WTC11 (cell line): ENCODE measurements around the gene PICALM. TPM values are rescaled to one million over a fixed set of nuclear protein-coding genes. Genes with fewer than 3 reads are reported as not detected.
A peak's percentile ranks its signal among the peaks of the same experiment; 100 is the strongest.
"Not testable (repeated sequence)": the region's sequence is repeated elsewhere in the genome, so short reads cannot be mapped to it uniquely, and the experiment has no call there.

Experiments used
- ATAC-seq: fragments of 200-7000 bp; cut with Tn5 transposase; 2 replicates; pipeline ENCODE4 v1.10.0; 2021; ENCODE audit warnings: mild to moderate bottlenecking, moderate library complexity
- CTCF ChIA-PET: fragments of 300-600 bp; sonication (Branson Sonifier 250); formaldehyde crosslinking; loops from one replicate; lab custom pipeline; 2021; ENCODE audit warnings: antibody characterized with exemption; lab: Charles Lee
- POLR2A ChIA-PET: fragments of 350-600 bp; sonication (Branson Sonifier 250); formaldehyde crosslinking; loops from one replicate; lab custom pipeline; 2021; ENCODE audit warnings: antibody characterized with exemption; lab: Charles Lee
- DNase-seq: peaks from one replicate; pipeline ENCODE4 v3.0.0; 2021; ENCODE audit warnings: low spot score
- H3K27ac Mint-ChIP-seq: 2 replicates; pipeline ENCODE4 v1.8.0; 2021; ENCODE audit warnings: mixed read lengths
- H3K27me3 Mint-ChIP-seq: 2 replicates; pipeline ENCODE4 v1.8.0; 2021; ENCODE audit warnings: low read depth, mild to moderate bottlenecking, moderate library complexity, mixed read lengths
- H3K36me3 Mint-ChIP-seq: 2 replicates; pipeline ENCODE4 v1.8.0; 2021; ENCODE audit warnings: mixed read lengths
- H3K4me1 Mint-ChIP-seq: 2 replicates; pipeline ENCODE4 v1.8.0; 2022; ENCODE audit warnings: mixed read lengths
- H3K4me3 Mint-ChIP-seq: 2 replicates; pipeline ENCODE4 v1.8.0; 2021; ENCODE audit warnings: mild to moderate bottlenecking, moderate library complexity, mixed read lengths
- H3K9me3 Mint-ChIP-seq: 2 replicates; pipeline ENCODE4 v1.8.0; 2021; ENCODE audit warnings: mixed read lengths
- ARID4B ChIP-seq: sonication (generic); formaldehyde crosslinking; IDR thresholded peaks from 2 replicates; pipeline ENCODE4 v1.8.0; 2023; ENCODE audit warnings: missing genetic modification reagents, mild to moderate bottlenecking, borderline replicate concordance
- ATF3 ChIP-seq: sonication (generic); formaldehyde crosslinking; conservative IDR thresholded peaks from 2 replicates; pipeline ENCODE4 v1.8.1; 2022; ENCODE audit warnings: mild to moderate bottlenecking, missing genetic modification reagents
- CBFB ChIP-seq: sonication (generic); formaldehyde crosslinking; IDR thresholded peaks from 2 replicates; pipeline ENCODE4 v1.8.1; 2022; ENCODE audit warnings: mild to moderate bottlenecking, low read depth, missing genetic modification reagents
- FOXJ3 ChIP-seq: sonication (generic); formaldehyde crosslinking; IDR thresholded peaks from 2 replicates; pipeline ENCODE4 v1.9.0; 2021; ENCODE audit warnings: missing genetic modification reagents, mild to moderate bottlenecking, borderline replicate concordance
- HMGA2 ChIP-seq: fragments of 250-450 bp; sonication (Bioruptor Pico); IDR thresholded peaks from 2 replicates; pipeline ENCODE4 v1.4.0; 2021; ENCODE audit warnings: mild to moderate bottlenecking, moderate library complexity
- JAZF1 ChIP-seq: fragments of 250-450 bp; sonication (Bioruptor Pico); IDR thresholded peaks from 2 replicates; pipeline ENCODE4 v1.9.0; 2021; ENCODE audit warnings: moderate library complexity, mild to moderate bottlenecking, inconsistent platforms
- JUN ChIP-seq: sonication (generic); formaldehyde crosslinking; IDR thresholded peaks from 2 replicates; pipeline ENCODE4 v1.8.0; 2023; ENCODE audit warnings: mild to moderate bottlenecking, missing genetic modification reagents
- MXD4 ChIP-seq: fragments of 250-450 bp; sonication (Bioruptor Pico); IDR thresholded peaks from 2 replicates; pipeline ENCODE4 v1.8.0; 2021; ENCODE audit warnings: mild to moderate bottlenecking, moderate library complexity, borderline replicate concordance
- SMAD3 ChIP-seq: sonication (generic); formaldehyde crosslinking; IDR thresholded peaks from 2 replicates; pipeline ENCODE4 v1.8.0; 2022; ENCODE audit warnings: missing genetic modification reagents, mild to moderate bottlenecking, borderline replicate concordance
- STAT6 ChIP-seq: sonication (generic); formaldehyde crosslinking; conservative IDR thresholded peaks from 2 replicates; pipeline ENCODE4 v1.8.1; 2023; ENCODE audit warnings: mild to moderate bottlenecking, low read depth, missing genetic modification reagents, moderate library complexity
- ZNF281 ChIP-seq: sonication (generic); formaldehyde crosslinking; IDR thresholded peaks from 2 replicates; pipeline ENCODE4 v1.8.0; 2023; ENCODE audit warnings: mild to moderate bottlenecking, missing genetic modification reagents
- ZNF396 ChIP-seq: fragments of 250-450 bp; sonication (Bioruptor Pico); IDR thresholded peaks from 2 replicates; pipeline ENCODE4 v1.8.0; 2021; ENCODE audit warnings: mild to moderate bottlenecking, moderate library complexity, borderline replicate concordance
- ZNF423 ChIP-seq: fragments of 250-450 bp; sonication (Bioruptor Pico); IDR thresholded peaks from 2 replicates; pipeline ENCODE4 v2.1.2; 2022; ENCODE audit warnings: mild to moderate bottlenecking, moderate library complexity
- ZNF425 ChIP-seq: fragments of 250-450 bp; sonication (Bioruptor Pico); conservative IDR thresholded peaks from 2 replicates; pipeline ENCODE4 v1.9.0; 2021; ENCODE audit warnings: mild to moderate bottlenecking
- total RNA-seq: library from RNA; stranded (reverse); gene quantifications from 3 replicates; pipeline ENCODE4 v1.2.3, GENCODE V29; 2021

Gene PICALM
- total RNA-seq, 1 experiment from 2014 or later: 69.9 TPM

GRCh38 chr11:86091086-86091485 lies 22.2 kb upstream of the PICALM start (continued):
- TF ChIP-seq STAT6 (CRISPR knock-in tag) (no peak), ZNF425 (CRISPR knock-in tag) (no peak), JUN (CRISPR knock-in tag) (no peak), ATF3 (CRISPR knock-in tag) (no peak)
- TF ChIP-seq, all 79 proteins: peak for 0

GRCh38 chr11:86089659-86090058 lies 20.8 kb upstream of the PICALM start:
- CTCF ChIA-PET: no interaction called here
- DNase-seq (no peak), ATAC-seq (no peak)
- H3K36me3 Mint-ChIP-seq: no peaks in the 10 kb centered on the region
- H3K9me3 Mint-ChIP-seq: no peaks in the 10 kb centered on the region
- no peak overlapping the region for H3K4me3 Mint-ChIP-seq
- H3K27ac Mint-ChIP-seq: no peak overlapping the region
- POLR2A ChIA-PET: no interaction called here
- no peaks in the 10 kb centered on the region for H3K27me3 Mint-ChIP-seq
- TF ChIP-seq ARID4B (no peak), ZNF396 (CRISPR knock-in tag) (no peak)
- no peaks in the 10 kb centered on the region for H3K4me1 Mint-ChIP-seq

GRCh38 chr11:86087688-86088087 lies 18.8 kb upstream of the PICALM start:
- CTCF ChIA-PET: interaction anchor here (2.0 kb wide), 1 partner anchor 131 kb away, joined by 5 read pairs; no protein-coding TSS in a partner anchor
- DNase-seq, POLR2A ChIA-PET, H3K4me1 Mint-ChIP-seq, H3K27ac Mint-ChIP-seq, H3K36me3 Mint-ChIP-seq, H3K4me3 Mint-ChIP-seq, ATAC-seq, H3K27me3 Mint-ChIP-seq, H3K9me3 Mint-ChIP-seq: not testable (repeated sequence)
- TF ChIP-seq HMGA2 (CRISPR knock-in tag): peak; percentile 91

GRCh38 chr11:86087256-86087655 lies 18.4 kb upstream of the PICALM start:
- Mint-ChIP-seq H3K27me3 (no peaks in the 10 kb centered on the region), H3K4me1 (no peaks in the 10 kb centered on the region), H3K27ac (no peak overlapping the region), H3K4me3 (no peak overlapping the region), H3K9me3 (no peaks in the 10 kb centered on the region), H3K36me3 (no peaks in the 10 kb centered on the region)
- no peak for TF ChIP-seq ATF3 (CRISPR knock-in tag)
- no peak for TF ChIP-seq JAZF1 (CRISPR knock-in tag)
- no peak for TF ChIP-seq CBFB (CRISPR knock-in tag)
- no peak for TF ChIP-seq ZNF423
- no peak for TF ChIP-seq JUN (CRISPR knock-in tag)
- no peak for TF ChIP-seq ZNF281 (CRISPR knock-in tag)
- no peak for TF ChIP-seq FOXJ3
- TF ChIP-seq MXD4: no peak
- no peak for TF ChIP-seq SMAD3 (CRISPR knock-in tag)
- no peak for DNase-seq
- ATAC-seq: no peak
- CTCF ChIA-PET: interaction anchor here (2.0 kb wide), 1 partner anchor 131 kb away, joined by 5 read pairs; no protein-coding TSS in a partner anchor
- POLR2A ChIA-PET: no interaction called here
